Occipital lobe (tissue), 2 donors: ENCODE data around the gene NPHP3. TPM values are rescaled to one million over a fixed set of nuclear protein-coding genes. Genes with fewer than 3 reads are reported as not detected.

ENCODE experiments used
- DNase-seq: peaks from one replicate; lab custom pipeline; 2025; lab: John Stamatoyannopoulos, UW
- total RNA-seq: library from RNA; depleted of rRNA; stranded (reverse); fragments of >200 nt; gene quantifications from one replicate; pipeline ENCODE4 v1.2.3, GENCODE V29; 2014

The NPHP3 gene
- total RNA-seq, 1 donor from 2014 or later, result 20.1 TPM

GRCh38 chr3:132690040-132690439 lies 32.2 kb downstream of the NPHP3 start:
- no peak for DNase-seq

DNA sequence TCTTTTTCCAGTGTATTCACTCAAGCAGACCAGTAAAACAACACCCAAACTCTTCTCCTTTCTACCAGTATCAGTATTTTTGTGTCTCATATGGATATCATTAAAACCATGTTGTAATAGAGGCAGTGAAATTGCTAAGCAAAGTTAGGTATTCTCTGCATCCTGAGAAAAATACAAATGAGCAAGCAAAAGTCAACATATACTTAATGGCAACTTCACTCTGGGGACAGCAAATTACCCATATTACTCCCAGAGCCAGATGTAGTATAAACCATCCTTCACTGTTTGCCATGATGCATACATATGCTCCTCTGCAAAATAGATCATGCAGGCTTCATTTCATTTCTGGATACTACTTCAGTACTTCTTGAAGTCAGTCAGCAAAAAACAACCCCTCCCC lies 40.0 kb downstream of the NPHP3 start:
- DNase-seq, result no peak

DNA sequence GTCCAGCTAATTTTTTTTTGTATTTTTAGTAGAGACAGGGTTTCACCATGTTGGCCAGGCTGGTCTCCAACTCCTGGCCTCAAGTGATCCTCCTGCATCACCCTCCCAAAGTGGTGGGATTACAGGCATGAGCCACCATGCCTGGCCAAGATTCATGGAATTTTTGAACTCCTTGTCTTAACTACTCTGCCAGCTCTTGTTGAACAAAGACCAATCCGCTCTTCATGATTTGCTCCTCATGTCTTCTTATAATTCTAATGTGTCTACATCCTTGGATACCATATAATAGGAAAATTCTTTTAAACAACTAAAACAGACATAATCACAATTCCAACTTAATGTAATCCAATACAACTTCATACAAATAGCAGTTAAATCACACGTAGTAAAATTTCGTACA lies 40.8 kb downstream of the NPHP3 start:
- DNase-seq, result no peak

- DNase-seq, result no peak
Measured at GRCh38 chr3:132679911-132680310, 42.3 kb downstream of the NPHP3 start.

DNA sequence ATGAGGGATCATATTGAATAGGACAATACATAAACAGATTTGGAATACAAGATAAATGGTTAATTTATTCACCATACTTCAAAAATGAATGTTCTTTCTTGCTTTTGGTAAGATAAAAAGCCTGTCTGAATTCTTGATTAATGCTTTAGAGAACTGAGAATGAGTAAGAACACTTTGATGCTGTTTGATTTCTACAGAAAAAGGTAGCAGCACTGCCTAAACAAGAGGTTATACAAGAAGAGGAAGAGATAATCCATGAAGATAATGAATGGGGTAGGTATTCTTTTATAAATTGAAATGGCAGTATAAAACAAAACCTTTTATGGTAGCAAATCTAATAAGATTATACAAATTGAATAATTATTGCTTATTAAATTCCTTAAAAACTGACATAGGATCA lies 46.8 kb downstream of the NPHP3 start:
- DNase-seq, result no peak

DNA sequence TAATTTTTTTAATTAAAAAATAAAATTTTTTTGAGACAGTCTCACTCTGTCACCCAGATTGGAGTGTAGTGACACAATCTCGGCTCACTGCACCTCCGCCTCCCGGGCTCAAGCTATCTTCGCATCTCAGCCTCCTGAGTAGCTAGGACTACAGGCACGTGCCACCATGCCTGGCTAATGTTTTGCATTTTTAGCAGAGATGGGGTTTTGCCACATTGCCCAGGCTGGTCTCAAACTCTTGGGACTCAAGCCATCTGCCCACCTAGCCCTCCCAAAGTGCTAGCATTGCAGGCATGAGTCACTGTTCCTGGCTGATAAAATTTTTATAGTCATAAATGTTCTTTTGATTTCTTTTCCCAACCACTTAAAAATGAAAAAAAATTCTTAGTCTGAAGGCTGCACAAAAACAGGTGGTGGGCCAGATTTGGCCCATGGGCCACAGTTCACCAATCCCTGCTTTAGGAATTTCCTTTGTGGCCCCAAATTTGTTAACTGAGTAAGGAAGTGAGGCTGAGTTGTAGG lies 52.9 kb downstream of the NPHP3 start:
- DNase-seq, result no peak

GRCh38 chr3:132665230-132665745 lies 56.9 kb downstream of the NPHP3 start:
- DNase-seq, result no peak

- DNase-seq, result no peak
Measured at GRCh38 chr3:132662212-132662611, 60.0 kb downstream of the NPHP3 start.

- no peak for DNase-seq
Measured at GRCh38 chr3:132661101-132661500, 61.1 kb downstream of the NPHP3 start.

- DNase-seq, result no peak
Measured at GRCh38 chr3:132660811-132661070, 61.5 kb downstream of the NPHP3 start.

DNA sequence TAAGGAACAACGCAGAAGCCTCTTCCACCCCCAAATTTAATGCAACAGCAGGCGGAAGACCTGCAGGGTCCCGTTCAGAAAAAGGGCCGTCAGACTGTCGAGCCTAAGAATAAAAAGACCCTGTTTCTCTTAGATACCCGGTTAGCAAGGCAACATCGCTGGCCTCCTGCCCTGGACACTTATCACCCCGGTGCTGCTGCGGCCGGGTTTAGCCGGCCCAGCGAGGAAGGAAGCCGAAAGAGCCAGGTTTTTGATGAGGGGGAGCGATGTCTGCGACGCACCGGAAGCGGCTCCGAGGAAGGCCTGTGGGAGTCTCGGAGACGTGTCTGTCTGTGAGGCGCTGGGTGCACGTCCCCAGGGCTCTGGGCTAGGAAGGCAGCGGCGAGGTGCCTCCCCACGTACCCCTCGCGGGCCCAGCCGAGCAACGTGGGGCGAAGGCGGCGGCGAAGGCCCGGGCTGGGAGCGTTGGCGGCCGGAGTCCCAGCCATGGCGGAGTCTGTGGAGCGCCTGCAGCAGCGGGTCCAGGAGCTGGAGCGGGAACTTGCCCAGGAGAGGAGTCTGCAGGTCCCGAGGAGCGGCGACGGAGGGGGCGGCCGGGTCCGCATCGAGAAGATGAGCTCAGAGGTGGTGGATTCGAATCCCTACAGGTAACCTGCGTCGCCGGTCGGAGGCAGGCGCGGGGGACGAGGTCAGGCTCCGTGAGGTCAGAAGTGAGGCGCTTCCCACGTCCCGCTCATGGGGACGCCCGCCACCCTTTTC lies 62.0 kb downstream of the NPHP3 start, which contains the start of gene UBA5:
Gene UBA5 (plus strand): TSS at position 278 of the 759 bp plus-strand sequence. CDS start 209 bp downstream, at position 487.
- peak; percentile 77 for DNase-seq

GRCh38 chr3:132659365-132660051 lies 62.7 kb downstream of the NPHP3 start, which contains the start of gene ACAD11:
Gene ACAD11 (minus strand): TSS chr3:132659809. CDS start chr3:132659751, 58 bp downstream.
- DNase-seq, result peak; percentile 77

DNA sequence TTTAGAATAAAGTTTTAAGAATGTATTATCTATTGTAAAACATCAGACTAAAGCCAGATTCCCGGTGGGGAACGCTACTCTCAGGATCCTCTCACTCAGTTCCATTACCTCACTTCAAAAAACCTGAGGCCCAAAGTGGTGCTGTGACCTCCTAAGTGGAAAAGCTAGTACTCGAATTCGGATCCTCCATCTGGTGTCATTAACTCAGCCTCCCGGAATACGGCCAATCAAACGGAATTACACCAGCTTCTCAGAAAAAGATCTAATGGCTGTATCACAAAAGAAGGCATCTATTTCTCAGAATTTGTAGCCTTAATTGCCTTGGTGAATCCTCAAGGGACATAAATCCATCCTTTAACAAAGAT lies 63.2 kb downstream of the NPHP3 start:
- no peak for DNase-seq

GRCh38 chr3:132657869-132658747 lies 64.1 kb downstream of the NPHP3 start:
- no peak for DNase-seq

- no peak for DNase-seq
Measured at GRCh38 chr3:132655471-132655870, 66.7 kb downstream of the NPHP3 start.

GRCh38 chr3:132654721-132655120 lies 67.5 kb downstream of the NPHP3 start:
- DNase-seq, result no peak

DNA sequence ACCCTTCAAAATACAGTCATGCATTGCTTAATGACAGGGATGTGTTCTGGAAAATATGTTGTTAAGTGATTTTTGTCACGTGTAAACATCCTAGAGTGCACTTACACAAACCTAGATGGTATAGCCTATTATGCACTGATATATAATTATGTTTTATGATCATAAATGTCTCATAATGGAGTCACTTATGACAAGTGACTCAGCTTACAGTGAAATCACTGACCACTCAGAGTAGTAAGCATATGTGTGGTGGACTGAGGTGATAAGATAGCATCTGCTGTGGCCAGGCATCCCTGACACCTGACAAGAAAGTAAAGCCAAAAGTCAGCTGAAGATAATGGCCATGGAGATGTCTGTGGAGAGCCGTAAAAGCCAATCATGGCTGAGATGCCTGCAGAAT lies 68.0 kb downstream of the NPHP3 start:
- no peak for DNase-seq

DNA sequence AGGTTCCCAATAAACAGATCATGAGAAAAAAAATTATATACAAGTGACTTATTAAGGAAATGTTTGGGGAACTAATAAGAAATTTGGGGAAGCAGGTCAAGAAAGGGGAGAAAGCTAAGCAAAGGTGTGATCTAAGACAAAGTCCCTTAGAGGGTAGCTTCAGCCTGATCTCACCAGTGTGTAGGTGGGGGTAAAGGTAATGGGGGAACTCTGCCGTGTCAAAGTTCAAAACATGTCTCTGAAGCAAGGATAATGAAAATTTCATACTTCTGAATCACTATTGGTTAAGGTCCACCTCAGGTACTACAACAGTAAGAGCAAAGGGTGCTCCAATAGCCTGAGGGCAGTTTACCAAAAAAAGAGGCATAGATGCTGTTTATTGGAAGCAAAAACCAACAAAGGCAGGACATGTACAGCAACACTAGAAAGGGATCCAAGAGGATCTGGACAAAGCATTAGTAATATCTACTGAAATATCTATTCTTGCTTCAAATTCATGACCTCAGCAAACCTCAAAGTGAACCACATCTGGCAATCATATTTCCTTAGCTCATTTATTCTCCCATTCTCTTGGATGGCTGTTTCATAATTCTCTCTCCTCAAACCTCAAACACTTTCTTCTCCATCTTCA lies 69.5 kb downstream of the NPHP3 start:
- no peak for DNase-seq

DNA sequence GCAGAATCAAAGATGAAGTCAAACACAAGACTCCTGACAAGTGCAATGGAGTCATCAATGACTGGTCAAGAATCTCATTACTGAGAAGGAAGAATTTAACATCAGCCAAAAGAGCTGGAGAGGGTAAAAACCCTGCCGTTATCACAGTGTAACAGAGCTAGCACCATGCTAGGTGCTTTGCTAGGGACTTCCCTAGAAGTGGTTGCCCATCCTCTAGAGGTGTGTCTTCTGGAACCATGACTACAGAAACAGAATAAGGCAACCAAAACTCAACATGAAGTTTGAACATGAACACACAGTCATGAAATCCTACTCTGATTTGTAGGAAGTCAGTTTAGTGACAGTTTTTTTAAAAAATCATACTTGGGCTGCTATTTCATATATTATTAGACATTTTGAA lies 72.1 kb downstream of the NPHP3 start:
- no peak for DNase-seq

DNA sequence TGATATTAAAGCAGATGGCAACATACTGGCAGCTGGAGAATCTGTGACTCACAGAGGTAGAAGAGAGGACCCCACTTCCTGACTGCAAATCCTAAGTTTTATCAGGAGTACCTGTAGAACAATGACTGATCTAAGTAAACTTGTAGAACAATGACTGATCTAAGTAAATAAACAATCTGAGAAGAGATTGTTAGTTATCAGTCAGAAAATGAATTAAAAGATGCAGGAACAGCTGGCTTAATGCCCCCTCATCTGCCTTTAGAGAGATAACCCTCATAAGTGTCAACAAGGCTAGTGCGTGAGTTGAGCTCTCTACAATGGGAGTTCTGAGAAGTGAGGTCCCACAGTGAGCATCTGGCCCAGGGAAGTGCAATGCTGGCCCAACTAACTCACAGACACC lies 77.2 kb downstream of the NPHP3 start:
- no peak for DNase-seq

GRCh38 chr3:132643366-132643765 lies 78.8 kb downstream of the NPHP3 start:
- no peak for DNase-seq
